GM18498 (cell line): ENCODE measurements around the gene ZNF639.
A peak's percentile ranks its signal among the peaks of the same experiment; 100 is the strongest.

Experiments
- ATAC-seq: cut with Tn5 transposase; IDR thresholded peaks from one replicate; pipeline ENCODE4 v1.9.1; 2021; ENCODE audit warnings: mild to moderate bottlenecking, moderate library complexity; ENCODE audit not compliant: unreplicated experiment

The ZNF639 gene

GRCh38 chr3:179309225-179310078 lies 13.4 kb upstream of the ZNF639 start:
- ATAC-seq: peak; percentile 96

- no peak for ATAC-seq
Measured at GRCh38 chr3:179318876-179319275, 4.0 kb upstream of the ZNF639 start.

GRCh38 chr3:179321668-179322285 lies 1.1 kb upstream of the ZNF639 start:
- no peak for ATAC-seq

DNA sequence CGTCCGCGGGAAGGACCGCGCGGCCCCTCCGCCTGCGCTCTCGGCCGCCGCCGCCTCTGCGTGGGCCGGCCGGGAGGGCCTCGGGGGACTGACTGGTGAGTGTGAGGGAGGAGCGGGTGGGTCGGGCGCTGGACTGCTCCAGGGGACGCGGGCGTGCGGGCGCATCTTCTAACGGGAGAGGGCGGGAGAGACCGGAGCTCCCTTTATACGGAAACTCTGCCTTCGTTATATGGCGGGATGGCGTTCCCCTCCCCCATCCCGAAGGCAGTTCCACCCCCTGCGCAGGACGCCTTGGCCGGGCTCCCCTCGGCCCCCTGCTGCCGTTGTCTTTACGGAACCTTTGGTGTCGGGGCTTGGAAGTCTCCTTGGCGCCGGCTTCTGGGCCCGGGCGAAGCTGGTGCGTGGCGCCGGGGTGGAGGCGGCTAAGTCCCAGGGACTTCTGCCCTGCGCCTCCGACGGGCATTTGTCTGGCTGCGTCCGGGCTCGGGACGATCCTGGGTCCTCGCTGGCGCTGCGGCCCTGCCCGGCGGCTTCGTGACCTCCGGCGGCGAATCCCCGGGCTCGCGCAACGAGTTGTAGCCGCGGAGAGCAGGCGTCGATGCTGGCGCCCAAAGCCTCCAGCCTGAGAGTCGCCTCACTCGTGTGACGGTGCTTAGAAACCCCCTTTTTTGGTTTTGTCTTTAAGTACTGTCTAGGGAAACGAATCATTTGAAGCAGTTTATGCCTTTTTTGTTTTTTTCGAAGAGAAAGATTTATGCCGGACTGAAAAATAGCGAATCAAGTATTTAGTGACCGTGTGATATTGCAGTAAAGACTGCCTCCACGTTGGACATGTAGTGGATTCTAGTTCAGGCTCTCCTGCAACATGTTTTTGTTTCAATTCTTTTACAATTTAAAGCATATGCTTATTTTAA lies 623 bp downstream of the ZNF639 start:
- ATAC-seq: peak; percentile 49

GRCh38 chr3:179324270-179324754 lies 1.5 kb downstream of the ZNF639 start:
- no peak for ATAC-seq

GRCh38 chr3:179330438-179330837 lies 7.6 kb downstream of the ZNF639 start:
- no peak for ATAC-seq

DNA sequence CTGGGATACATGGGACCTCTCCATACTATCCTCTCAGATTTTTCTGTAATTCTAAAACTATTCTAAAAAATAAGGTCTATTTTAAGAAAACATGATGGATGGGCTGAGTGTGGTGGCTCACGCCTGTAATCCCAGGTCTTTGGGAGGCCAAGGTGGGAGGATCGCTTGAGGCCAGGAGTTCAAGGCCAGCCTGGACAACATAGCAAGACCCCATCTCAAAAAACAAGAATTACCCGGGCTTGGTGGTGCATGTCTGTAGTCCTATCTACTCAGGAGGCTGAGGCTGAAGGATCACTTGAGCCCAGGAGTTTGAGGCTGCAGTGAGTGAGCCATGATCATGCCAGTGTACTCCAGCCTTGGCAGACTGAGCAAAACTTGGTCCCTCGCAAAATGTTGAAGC lies 9.4 kb downstream of the ZNF639 start:
- no peak for ATAC-seq

- no peak for ATAC-seq
Measured at GRCh38 chr3:179333084-179333483, 10.3 kb downstream of the ZNF639 start.

- ATAC-seq: no peak
Measured at GRCh38 chr3:179336345-179336929, 13.6 kb downstream of the ZNF639 start.

GRCh38 chr3:179347345-179348194 lies 24.7 kb downstream of the ZNF639 start, which contains the start of gene MFN1:
MFN1 (plus strand) TSS chr3:179347709; CDS start chr3:179348852, 1,143 bp downstream.
- ATAC-seq: peak; percentile 93

- peak; percentile 60 for ATAC-seq
Measured at GRCh38 chr3:179348325-179349013, 25.6 kb downstream of the ZNF639 start.

DNA sequence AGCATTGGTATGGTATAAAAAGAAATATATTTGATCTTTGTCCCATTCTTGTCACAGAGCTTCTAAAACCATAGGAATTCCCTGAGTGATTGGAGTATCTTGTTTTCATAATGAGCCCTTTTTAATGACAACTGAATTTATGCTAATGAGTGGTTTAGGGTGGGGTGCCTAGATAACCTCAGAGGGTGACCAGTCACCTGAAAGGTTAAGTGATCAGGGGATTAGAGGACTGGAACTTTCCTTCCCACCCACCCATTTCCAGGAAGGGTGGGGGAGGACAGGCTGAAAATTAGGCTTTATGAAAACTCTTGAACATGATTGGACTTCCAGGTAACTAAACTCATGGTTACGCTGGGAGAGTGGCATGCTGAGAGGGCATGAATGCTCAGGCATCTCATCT lies 33.2 kb downstream of the ZNF639 start:
- ATAC-seq: no peak

DNA sequence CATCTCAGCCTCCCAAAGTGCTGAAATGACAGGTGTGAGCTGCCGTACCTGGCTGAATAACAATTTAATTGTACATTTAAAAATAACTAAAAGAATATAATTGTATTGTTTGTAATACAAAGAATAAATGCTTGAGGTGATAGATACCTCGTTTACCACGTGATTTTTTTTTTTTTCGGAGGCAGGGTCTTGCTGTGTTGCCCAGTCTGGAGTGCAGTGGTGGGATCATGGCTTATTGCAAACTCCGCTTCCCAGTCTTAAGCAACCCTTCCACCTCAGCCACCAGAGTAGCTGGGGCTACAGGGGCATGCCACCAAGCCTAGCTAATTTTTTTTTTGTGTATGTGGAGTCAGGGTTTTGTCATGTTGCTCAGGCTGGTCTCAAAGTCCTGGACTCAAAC lies 40.5 kb downstream of the ZNF639 start:
- ATAC-seq: no peak

DNA sequence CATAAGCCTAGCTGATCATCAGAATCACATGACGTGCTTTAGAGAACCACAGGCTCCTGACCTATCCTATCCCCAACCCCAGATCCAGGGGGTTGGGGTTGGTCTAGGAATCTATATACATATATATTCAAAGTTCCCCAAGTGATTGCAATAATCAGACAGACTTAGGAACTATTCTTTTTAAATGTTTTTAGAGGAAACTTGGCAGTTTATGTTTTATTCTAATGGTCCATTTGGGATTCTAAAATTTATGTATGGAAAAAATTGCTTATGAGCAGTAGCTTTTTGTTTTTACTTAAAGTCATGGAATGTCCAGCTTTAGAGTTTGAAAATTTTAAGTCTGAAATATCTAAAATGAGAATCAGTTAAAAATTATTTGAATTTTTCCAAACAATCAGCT lies 46.8 kb downstream of the ZNF639 start:
- no peak for ATAC-seq

DNA sequence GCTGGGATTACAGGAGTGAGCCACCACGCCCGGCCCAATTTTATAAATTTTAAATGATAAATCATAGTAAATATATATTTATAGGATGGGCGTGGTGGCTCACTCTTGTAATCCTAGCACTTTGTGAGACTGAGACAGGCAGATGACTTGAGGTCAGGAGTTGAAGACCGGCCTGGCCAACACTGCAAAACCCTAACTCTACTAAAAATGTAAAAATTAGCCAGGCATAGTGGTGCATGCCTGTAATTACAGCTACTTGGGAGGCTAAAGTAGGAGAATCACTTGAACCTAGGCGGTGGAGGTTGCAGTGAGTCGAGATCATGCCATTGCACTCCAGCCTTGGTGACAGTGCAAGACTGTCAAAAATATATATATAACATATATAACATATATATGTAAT lies 51.1 kb downstream of the ZNF639 start:
- no peak for ATAC-seq

DNA sequence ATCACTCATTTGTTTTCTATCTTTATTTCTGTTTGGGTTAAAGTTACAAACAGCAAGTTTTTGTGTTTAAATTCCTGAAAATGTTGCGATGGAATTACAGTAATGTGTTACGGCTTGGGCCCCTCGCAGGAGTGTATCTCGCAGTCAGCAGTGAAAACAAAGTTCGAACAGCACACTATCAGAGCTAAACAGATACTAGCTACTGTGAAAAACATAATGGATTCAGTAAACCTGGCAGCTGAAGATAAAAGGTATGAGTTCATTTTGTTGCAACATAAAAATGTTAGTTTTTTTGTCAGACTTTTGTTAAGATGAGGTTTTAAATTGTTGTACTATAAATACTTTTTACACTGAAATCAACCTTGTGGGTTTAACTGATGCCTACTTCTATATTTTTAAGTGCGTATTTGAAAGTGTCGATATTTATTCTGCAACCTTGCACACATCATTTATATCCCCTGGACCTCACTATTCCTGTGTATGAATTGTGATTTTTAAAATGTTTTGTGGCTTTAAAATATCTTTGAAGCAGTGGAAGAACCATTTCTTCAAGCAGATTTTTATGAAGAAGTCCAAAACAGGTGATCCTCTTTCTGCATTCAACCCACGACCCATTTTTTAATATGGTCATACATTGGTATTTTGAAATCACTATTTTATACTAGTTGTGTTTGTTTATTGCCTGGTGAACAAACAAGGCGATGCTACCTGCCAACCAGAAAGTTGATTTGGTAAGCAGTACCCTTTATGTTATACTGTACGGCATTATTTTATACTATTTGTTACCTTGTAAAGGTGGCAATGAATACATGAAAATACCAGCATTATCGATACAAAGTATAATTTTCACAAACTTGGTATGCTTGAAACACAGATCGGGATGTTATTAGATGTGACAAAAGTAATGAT lies 52.5 kb downstream of the ZNF639 start:
- no peak for ATAC-seq

DNA sequence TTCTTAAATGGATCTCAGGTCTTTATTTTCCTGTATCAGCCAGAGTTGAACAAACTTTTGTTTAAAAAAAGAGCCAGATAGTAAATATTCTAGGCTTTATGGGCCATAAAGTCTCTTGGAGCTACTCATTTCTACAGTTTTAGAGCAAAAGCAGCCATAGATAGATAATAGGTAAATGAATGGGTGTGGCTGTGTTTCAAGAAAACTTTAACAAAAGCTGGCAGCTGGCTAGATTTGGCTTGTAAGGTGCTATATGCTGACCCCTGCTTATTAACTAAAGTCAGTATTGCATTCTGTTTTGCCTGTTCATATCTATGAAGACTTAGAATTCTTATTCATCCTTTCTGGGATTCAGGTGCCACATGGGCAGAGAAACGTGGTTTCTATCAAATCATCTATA lies 53.6 kb downstream of the ZNF639 start:
- no peak for ATAC-seq
